HG02885 (cell line): ENCODE measurements around the gene NIPAL4.
A peak's percentile ranks its signal among the peaks of the same experiment; 100 is the strongest.

Experiments
- ATAC-seq: cut with Tn5 transposase; IDR thresholded peaks from one replicate; pipeline ENCODE4 v1.9.1; 2021; ENCODE audit warnings: mild to moderate bottlenecking; ENCODE audit not compliant: unreplicated experiment, poor library complexity

NIPAL4 gene

DNA sequence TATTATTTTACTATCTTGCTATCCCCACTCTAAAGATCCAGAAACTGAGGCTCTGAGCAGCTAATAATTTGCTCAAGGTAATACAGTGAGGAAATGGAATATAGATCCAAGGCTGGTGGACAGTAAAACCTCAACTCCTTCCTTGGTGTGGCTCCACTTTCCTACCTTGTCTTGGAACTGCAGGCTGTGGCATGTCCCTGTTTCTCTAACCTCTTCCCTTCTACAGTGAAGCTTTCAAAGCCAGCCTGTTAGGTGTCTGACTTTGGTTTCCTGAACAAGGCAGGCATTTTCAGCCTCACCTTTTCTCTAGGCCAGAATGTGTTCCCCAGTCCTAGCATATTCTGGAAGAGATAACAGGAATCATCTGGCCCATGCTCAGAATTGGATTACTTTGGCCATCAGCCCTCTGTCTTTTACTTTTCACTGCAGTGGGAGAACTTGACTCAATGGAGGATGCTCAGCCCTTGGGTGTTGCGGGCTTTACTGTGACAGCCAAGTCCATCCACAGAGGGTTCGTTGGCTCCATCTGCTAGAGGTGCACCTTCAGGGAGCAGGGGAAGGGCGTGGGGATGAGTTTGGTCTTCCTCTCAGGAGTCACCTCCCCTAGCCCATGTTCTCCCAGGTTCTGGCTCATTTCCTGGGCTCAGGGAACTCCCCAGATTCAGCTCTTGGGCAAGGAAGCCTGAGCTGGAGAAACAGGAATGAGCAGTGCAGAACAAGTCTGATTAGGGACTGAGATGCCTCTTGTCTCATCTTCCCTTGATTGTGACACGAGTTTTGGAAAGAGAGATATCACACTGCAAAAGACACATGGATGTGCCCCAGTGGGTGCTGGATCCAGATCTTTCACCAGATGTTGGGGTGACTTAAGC, 1.1 kb downstream of the NIPAL4 start:
- no peak for ATAC-seq

DNA sequence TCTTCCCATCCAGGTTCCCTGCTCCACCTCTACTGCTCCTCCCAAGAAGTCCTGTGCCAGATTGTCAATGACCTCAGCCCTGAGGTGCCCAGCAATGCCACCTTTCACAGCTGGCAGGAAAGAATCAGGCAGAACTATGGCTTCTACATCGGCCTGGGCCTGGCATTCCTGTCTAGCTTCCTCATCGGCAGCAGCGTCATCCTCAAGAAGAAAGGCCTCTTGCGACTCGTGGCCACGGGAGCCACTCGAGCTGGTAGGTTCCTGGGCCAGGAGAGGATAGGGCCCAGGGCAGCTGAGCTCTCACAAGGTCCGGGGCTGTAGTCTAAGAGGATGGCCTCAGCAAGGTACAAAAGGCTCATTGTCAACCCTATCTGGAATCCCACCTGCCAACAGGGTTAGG, 3.1 kb downstream of the NIPAL4 start:
- ATAC-seq: no peak

DNA sequence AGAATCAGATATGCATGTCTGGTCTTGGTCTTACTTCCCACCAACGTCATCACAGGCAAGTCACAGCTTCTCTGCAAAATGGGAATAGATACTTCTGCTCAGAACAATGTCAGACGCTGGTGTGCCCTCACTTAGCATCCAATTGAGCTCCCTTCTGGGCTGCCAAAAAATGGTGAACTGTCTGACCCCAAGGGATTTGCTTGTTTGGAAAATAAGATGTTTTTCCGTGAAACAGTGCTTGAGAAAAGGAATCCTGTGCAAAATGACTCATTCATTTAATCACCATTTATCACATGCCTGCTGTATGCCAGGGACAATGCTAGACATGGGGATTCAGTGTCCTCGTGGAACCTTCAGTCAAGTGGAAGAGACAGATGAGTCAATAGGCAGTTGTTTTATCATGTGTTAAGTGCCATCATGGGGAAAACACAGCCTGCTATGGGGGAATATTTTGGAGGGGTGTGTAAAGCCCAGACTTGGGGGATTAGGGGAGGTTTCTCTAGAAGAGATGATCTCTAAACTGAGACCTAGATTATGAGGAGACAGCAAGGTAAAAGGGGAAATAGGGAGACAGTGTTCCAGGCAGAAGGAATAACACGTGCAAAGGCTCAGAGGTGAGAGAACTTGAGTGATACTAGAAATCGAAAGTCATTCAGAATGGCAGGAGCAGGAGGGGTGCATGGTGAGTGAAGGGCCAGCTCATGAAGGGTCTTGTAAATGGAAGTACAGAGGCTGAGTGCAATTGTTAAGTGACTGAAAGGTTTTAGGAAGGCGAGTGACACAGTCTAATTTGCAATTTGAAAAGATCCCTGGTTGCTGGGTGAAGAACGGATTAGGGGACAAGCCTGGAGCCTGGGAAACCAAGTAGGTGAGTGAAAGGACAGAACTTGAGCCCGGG, 3.9 kb downstream of the NIPAL4 start:
- ATAC-seq: no peak

DNA sequence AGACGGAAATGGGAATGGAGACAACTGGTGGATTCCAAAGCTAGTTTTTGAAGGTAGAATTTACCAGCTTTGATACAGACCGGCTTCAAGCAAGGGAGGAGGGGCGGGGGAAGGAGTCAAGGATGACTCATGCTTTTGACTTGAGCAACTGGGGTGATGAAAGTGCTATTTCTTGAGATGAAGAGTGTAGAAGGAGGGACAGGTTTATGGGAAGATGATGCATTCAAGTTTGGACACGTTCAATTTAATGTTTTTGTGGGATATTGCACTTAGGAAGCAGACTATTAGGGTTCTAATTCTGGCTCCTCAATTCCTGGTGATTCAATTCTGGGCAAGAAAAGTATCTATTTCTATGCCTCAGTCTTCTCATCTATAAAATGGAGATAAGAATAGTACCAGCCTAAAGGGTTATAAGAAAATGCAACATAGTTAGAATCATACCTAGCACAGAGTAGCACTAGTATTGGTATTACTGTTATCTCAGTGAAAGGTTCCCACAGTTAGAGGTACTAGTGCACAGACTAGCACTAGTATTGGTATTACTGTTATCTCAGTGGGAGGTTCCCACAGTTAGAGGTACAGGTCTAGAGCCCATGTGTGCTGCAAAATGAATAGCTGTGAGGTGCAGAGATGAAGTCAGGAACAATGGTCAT, 4.6 kb downstream of the NIPAL4 start:
- peak; percentile 92 for ATAC-seq

DNA sequence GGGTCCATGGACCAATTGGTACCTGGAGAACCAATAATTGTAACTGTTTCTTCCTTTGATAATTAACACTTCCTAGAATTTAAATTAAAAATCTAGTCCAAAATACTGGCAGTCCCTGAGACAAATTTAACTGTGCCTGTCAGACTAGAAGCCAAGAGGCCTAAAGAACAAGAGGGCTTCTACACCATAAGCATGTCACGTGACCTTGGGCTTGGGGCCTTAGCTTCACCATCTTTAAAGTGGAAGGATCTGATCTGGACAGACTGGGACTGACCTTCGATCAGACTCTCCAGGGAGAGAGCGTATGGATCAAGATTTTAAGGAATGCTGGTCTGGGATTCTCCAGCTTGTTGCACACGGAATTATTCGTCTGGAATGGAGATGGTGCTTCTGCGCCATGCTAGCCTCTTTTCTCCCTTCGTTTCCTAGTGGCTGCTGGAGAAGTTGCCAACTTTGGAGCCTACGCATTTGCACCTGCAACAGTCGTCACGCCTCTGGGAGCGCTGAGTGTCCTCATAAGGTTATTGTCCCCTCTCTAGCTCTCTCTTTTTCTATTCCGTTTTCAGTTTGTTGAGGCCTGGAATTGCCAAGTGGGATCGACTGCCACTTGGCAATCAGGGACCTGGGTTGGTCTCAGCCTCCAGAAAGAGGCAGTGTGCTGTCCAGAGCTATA, 8.4 kb downstream of the NIPAL4 start:
- ATAC-seq: no peak

DNA sequence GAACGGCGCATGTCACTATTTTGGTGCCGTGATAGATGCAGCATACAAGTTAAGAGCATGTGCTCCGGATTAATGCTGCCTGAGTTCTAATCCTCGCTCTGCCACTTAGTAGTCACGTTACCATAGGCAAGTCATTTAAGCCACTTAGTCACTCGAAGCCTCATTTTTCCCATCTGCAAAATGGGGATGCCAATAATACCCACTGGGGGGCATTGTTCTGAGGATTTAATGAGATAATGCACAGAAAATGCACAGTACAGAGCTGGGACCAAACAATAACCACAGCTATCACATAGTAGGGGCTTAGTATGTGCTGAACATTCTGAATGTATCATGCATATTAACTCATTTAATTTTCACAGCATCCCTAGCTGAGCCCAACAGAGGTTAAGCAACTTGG, 9.1 kb downstream of the NIPAL4 start:
- no peak for ATAC-seq

DNA sequence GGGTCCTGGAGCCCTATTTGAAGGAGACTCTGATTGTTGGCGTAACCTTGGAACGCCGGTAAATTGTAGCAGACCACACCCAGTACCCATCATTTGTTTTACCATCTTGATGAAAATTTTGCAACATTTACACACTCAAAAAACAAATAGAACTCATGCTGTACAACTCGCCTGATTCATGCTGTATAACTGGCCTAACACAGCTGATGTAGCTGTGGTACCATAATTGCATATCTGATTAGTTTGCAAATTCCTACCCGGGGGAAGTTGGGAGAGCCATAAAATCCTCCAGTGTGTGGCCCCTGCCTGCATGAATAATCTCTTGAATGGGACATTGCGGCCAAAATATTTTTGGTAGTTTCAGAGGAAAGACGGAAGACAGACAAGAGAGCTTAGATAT, 9.7 kb downstream of the NIPAL4 start:
- no peak for ATAC-seq

DNA sequence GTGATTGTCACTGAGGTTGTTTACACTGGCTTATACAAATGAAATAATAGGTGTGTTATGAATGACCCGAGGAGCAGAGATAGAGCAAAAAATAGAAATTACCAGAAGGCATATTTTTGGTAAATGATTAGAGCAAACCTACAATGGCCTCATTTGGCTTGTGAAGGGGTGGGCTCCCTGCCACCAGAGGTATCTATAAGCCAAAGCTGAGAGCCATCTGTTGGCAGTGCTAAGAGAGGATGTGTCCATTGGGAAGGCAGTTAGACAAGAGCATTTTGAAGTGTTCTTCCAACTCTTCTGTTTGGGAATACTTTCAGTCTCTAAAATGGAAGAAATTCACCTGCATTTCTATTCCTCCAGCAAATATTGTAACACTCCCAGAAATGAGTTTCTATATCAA, 10.6 kb downstream of the NIPAL4 start:
- ATAC-seq: no peak

DNA sequence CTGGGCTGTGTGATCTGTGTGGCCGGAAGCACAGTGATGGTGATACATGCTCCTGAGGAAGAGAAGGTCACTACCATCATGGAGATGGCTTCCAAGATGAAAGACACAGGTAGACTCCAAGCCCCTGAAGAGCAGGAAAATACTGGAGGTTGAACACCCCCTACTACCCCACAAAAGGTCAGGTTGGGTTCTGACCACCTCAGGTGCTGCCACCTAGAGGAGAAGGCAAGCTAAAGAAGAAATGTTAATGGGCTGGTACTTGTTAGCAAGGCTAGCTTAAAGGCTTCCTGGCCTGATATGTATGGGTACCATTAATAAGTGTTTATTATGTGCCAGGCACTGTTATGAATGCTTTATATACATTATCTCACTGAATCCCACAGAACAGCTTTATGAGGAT, 11.7 kb downstream of the NIPAL4 start:
- no peak for ATAC-seq

DNA sequence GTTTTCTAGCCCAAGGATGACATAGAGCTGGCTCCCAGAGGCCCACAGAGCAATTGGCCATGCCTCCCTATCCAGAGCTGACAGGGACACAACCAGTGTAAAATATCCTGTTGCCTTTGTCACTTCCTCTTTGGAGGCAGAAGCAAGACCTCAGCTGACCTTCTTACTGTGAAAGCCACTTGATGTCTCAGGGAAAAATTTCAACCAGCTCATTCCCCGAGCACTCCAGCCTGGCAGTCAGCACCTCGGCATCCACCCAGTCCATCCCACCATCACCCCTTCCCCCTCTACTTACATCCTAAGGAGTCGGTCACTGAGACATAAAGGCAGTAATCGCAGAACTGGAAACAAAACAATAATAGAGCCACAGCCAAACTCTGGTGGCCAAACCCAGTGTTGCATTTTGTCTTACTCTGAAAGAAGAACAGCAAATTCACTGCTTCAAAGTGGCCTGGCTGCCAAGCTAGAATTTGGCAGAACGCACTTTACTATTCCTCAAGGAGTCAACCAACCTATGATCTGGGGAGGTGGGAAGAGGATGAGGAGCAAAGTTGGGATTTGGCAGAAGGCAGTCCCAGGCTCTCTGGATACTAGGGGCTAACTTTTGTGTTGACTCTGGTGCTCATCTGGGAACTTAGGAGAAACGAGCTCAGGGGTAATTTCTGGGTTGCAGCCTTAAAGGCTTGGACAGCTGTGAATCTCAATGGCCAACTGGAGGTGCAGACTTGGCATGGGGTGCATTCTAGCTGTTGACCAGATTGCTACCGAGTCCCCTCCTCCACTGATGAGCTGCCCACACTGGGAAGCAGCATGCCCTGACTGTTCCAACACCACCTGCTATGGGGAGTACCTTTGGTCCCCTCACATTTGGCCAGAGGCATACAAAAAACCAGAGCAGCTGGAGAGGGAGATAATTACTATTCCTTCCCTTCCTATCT, 13.6 kb downstream of the NIPAL4 start:
- ATAC-seq: no peak

DNA sequence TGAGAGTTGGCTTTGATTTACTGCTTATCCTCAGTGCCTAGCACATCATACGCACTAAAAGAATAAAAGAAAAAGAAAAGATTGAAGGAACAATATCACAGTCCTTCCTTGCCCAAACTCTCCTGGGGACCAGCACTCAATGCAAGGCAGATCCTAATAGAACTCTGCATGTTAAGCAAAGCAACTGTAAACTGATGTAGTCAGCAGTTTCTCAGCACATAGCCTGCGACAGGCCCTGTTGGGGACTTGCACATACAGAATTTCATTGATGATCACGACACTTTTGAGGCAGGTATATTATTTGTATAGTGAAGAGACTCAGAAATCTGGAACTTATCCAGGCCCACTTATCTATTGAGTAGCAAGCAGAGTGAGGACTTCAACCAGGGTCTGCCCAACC, 15.4 kb downstream of the NIPAL4 start:
- no peak for ATAC-seq

DNA sequence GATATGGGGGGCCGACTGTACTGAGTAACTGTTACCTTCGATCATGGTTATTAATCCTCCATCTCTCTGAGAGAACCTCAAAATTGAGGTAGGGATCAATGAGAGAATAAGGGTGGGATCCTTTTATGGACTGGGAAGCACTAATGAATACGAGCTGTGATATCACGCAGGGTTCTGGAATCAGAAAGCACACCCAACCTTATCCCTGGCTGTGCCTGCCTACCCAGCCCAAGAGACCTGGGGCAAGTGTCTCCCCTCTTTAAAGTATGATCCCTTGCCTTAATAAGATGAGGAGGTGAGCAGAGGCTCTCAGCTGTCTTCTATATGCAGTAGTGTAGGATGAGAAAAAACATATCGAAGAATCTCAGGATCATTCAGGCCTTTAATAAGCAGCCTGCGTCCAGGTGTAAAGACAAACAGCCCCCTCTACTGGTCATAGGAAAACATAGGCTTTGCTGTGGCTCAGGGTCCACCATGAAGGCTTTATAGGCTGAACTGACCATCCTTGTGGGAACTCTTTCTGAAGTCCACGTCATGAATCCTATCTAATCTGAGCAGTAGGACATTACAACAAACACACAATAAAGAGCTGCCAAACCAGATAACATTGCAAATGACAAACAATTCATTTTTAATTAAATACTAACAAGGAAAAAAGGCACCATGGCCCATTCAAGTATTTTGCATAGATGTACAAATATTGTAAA, 16.8 kb downstream of the NIPAL4 start:
- peak; percentile 49 for ATAC-seq

DNA sequence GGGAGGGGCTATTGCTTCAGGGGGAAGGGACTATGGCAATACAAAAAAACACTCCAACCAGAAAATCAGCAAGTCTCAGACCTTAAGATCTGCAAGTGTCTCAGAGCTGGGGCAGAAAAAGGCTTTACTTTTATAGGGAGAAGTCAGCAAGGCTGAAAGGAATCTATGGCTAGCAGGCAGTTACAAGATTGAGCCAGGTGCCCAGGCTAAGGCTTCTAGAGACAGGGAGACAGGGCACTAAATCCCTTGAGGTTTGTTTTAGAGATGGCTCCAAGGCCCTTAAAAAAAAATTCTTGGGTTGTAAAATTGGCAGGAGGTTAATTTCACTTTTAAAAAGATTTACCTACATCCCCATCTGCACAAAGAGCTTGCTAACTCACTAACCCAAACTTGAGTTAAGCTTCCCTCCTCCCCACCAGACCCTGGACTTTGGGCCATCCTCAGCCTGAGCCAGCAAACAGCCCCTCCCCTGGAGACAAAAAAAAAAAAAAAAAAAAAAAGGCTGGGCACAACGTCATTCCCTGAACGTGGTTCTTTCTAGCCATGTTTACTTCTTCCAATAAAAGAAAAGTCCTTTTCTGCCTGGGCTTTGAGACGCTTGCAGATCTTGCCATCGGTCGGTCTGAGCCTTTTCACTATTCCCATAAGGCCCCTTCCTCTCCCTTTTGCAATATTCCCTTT, 17.9 kb downstream of the NIPAL4 start:
- ATAC-seq: no peak

DNA sequence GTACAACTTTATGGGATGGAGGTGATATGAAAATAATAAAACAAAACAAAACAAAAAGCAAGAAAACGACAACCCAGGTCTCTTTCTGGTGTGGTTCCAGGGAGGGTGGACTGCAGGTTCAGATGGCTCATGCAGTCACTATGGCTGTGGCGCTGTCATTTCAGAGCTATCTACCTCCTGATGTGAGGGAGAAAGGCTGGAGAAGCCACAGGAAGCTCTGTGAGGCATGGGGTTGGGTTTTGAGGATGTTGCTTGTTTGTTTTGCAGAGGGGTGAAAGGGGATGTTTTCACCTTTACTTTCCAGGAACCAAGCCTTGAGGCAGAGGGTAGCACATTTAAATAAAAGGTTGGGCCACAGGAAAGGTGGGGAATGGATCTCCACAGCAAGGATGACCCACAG, 18.7 kb downstream of the NIPAL4 start:
- no peak for ATAC-seq

DNA sequence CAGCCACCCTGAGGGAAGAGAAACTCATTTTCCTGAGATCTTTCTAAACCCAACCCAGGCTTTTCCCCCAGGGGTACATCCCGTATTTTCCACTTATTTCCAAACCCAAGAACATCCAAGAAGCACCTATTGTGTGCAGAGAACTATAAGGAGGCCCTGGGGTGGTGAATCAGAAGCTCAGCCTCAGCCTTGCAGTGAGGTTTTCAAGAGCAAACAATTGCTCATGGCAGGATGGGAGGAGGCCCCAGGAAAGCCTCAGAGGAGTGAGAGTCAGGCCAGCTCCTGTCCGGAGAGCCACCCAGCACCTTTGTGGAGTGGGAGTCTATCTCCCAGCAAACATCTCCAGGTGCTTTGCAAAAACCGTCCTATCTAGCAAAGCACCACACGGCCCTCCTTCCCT, 19.2 kb downstream of the NIPAL4 start:
- ATAC-seq: no peak

DNA sequence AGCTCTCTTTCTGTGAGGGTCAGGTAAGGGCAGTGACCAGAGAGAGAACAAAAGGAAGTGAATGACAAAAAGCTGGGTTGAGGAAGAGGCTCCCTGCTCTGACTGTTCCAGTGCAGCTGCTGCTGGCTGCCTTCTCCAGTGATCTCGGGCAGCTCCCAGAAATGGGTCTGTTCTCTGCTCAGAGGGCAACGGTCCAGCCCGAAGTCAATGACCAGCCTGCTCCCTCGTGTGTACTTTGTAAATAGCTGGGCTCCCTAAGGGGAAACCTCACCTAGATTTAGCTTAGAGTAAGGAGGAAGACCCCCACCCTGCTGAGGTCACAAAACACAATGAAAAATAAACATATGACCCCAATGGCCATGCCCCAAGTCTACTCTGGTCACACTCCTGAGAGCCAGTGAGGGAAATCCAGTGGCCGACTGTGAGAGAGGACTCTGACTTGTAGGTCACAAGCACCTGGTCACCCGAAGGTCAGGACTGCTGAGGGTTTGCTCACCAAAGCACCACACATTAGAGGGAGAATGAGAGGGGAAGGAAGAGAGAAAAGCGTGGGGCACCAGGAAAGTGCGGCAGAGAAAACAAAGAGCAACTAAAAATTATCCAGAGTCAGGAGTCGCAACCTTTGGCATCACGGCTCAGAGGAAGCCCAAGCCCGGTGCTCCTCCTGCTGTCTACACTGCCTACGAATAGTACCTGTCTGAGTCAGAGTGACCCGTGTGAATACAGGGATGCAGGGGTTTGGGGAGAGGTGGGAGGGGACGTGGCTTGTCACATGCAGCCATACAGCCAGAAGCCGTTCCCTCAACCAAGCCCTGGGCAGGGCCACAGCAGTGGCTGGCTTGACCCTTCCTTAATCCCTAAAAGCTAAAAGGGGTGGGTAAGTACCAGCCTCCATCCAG, 19.8 kb downstream of the NIPAL4 start:
- ATAC-seq: no peak

DNA sequence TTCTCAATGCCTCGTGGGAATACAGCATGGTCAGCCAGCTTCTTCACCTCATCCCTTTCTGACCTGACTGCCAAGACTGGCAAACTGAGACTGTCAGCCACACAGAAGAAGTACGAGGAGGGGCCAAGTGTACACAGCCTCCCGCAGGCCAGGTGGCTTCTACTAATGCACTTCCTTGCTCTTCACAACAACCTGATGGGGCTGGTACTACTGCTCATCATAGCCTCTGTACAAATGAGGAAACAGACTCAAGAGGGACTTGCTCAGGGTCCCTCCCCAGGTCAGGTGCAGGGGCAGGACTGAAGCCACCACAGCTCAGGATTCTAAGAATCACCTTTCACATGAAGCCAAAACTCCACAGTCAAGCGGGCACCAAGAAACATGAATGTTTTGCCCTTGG, 21.3 kb downstream of the NIPAL4 start:
- ATAC-seq: no peak
